Fibroblast of pulmonary artery (primary cell): Measurements from ENCODE around the gene KIF18A.
"Not testable (repeated sequence)": the region's sequence is repeated elsewhere in the genome, so short reads cannot be mapped to it uniquely, and the experiment has no call there.

Experiments used
- DNase-seq: peaks from one replicate; pipeline ENCODE4 v3.0.0-alpha.2; 2010; ENCODE audit warnings: low read depth
- H3K4me3 ChIP-seq: replicated peaks from 2 replicates; pipeline ENCODE4 v1.5.1; 2011; ENCODE audit warnings: low read depth, mild to moderate bottlenecking, control low read depth, low read length, moderate library complexity
- CTCF ChIP-seq: IDR thresholded peaks from 2 replicates; pipeline ENCODE4 v1.5.1; 2011; ENCODE audit warnings: mild to moderate bottlenecking, control low read depth, low read length, inconsistent platforms; ENCODE audit errors: missing control alignments

Gene KIF18A

GRCh38 chr11:28099715-28100114 lies 8.2 kb downstream of the KIF18A start:
- DNase-seq = no peak
- no peak for TF ChIP-seq CTCF
- H3K4me3 ChIP-seq = no peak overlapping the region

- TF ChIP-seq CTCF = no peak
- no peak for DNase-seq
Observed at GRCh38 chr11:28098257-28098656, 9.7 kb downstream of the KIF18A start.

GRCh38 chr11:28092786-28093185 lies 15.2 kb downstream of the KIF18A start:
- TF ChIP-seq CTCF = no peak
- no peak for DNase-seq
- H3K4me3 ChIP-seq = no peak overlapping the region

More at GRCh38 chr11:28098257-28098656, 9.7 kb downstream of the KIF18A start:
- H3K4me3 ChIP-seq = no peak overlapping the region

GRCh38 chr11:28090052-28090749 lies 17.8 kb downstream of the KIF18A start:
- no peak overlapping the region for H3K4me3 ChIP-seq
- DNase-seq = peak; percentile 63
- TF ChIP-seq CTCF = no peak

- no peak overlapping the region for H3K4me3 ChIP-seq
- DNase-seq = peak; percentile 35
- TF ChIP-seq CTCF = no peak
Observed at GRCh38 chr11:28089378-28089777, 18.6 kb downstream of the KIF18A start.

DNA sequence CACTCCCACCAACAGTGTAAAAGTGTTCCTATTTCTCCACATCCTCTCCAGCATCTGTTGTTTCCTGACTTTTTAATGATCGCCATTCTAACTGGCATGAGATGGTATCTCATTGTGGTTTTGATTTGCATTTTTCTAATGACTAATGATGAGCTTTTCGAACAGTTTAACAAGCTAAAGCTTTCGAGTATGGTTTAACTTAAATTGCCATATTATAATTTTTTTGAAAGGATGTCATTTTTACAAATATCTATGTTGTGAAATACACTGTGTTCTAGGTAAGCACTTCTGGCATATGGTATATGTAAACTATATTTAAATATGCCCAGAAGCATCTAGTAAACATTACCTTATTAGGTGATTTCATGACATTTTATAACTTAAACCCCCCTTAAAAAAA lies 20.3 kb downstream of the KIF18A start:
- not testable (repeated sequence) for H3K4me3 ChIP-seq, DNase-seq

DNA sequence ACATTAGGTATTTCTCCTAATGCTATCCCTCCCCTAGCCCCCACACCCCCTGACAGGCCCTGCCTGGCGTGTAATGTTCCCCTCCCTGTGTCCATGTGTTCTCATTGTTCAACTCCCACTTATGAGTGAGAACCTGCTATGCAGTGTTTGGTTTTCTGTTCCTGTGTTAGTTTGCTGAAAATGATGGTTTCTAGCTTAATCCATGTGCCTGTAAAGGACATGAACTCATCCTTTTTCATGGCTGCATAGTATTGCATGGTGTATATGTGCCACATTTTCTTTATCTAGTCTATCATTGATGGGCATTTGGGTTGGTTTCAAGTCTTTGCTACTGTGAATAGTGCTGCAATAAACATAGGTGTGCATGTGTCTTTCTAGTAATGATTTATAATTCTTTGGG lies 20.8 kb downstream of the KIF18A start:
- H3K4me3 ChIP-seq = not testable (repeated sequence)

GRCh38 chr11:28086569-28086968 lies 21.4 kb downstream of the KIF18A start:
- no peak overlapping the region for H3K4me3 ChIP-seq
- TF ChIP-seq CTCF = no peak
- DNase-seq = peak; percentile 39

More for the DNA sequence above, 20.8 kb downstream of the KIF18A start:
- DNase-seq = not testable (repeated sequence)
